ENCODE results near the gene RCBTB1. TPM values are rescaled to one million over a fixed set of nuclear protein-coding genes. Genes with fewer than 3 reads are reported as not detected.
A peak's percentile ranks its signal among the peaks of the same experiment; 100 is the strongest.

Gene RCBTB1
- polyA plus RNA-seq, 2 of the 4 experiments (the other 2 are of a cell fraction) = 11.9 to 20.7 TPM

DNA sequence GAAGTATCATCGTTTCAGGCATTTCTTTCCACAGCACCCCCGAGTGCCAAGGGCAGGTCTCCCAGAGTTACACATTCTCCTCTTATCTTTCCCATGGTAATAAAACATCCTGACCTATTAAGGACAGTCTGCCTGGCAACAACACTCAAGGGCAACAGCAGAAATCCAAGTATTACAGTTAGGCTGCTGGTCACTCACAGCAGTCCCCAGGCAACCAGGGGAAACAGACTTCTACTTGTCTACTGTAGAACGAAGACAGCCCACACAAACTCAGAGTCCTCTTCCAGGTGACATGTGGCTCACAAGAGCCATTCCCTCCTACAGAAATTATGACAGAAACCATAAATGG lies 24.3 kb downstream of the RCBTB1 start:
- Histone ChIP-seq H3K4me3 (no peak overlapping the region), H3K4me1 (peaks cover 14% of the 10 kb centered on the region), H3K9me3 (no peaks in the 10 kb centered on the region), H3K27ac (peak overlapping the region in 1 of 2 experiments; percentile 19; a peak in 1 of 6 replicates), H3K4me2 (0 out of 3 replicates have a peak overlapping the region, but pooled peaks have one; percentile 27)
- DNase-seq (ENCODE audit: low read depth in 1 of 2, low spot score in 1 of 2) = peak in 1 of 2 experiments; percentile 5
- WGBS (ENCODE audit: missing lambda C conversion rate) = 64% methylated on average over 3 of the region's 3 CpGs
- CTCF ChIA-PET = interaction anchor here (0.7 to 1.7 kb wide), 3 partner anchors 30 to 260 kb away, joined by 3 to 4 read pairs (median 3); no protein-coding TSS in a partner anchor
- FAIRE-seq = no peak
- TF ChIP-seq JUN (IDR thresholded peaks at IDR 0.05) = no peak
- TF ChIP-seq FOSL2 (IDR thresholded peaks at IDR 0.05) = no peak
- TF ChIP-seq FOSL2 (CRISPR knock-in tag; IDR thresholded peaks at IDR 0.05) = no peak
- TF ChIP-seq GATA3 (IDR thresholded peaks at IDR 0.05; ENCODE audit: borderline replicate concordance) = no peak
- TF ChIP-seq, protein P1, sequence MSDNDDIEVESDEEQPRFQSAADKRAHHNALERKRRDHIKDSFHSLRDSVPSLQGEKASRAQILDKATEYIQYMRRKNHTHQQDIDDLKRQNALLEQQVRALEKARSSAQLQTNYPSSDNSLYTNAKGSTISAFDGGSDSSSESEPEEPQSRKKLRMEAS (IDR thresholded peaks at IDR 0.05) = no peak
- no peak for TF ChIP-seq EP300 (IDR thresholded peaks at IDR 0.05)
- no peak for TF ChIP-seq HOXA7 (CRISPR knock-in tag; IDR thresholded peaks at IDR 0.05)
- TF ChIP-seq MAZ (IDR thresholded peaks at IDR 0.05; ENCODE audit: borderline replicate concordance, low read depth, low read length) = no peak
- no peak for TF ChIP-seq HDAC2 (IDR thresholded peaks at IDR 0.05)
- TF ChIP-seq ESRRA (IDR thresholded peaks at IDR 0.05; ENCODE audit: borderline replicate concordance, low read length) = no peak
- TF ChIP-seq, protein P2, sequence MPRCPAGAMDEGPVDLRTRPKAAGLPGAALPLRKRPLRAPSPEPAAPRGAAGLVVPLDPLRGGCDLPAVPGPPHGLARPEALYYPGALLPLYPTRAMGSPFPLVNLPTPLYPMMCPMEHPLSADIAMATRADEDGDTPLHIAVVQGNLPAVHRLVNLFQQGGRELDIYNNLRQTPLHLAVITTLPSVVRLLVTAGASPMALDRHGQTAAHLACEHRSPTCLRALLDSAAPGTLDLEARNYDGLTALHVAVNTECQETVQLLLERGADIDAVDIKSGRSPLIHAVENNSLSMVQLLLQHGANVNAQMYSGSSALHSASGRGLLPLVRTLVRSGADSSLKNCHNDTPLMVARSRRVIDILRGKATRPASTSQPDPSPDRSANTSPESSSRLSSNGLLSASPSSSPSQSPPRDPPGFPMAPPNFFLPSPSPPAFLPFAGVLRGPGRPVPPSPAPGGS (IDR thresholded peaks at IDR 0.05) = no peak
- POLR2A ChIA-PET = no interaction called here
- ATAC-seq = peak in 1 of 2 experiments; percentile 44; a peak in 2 of 6 replicates

DNA sequence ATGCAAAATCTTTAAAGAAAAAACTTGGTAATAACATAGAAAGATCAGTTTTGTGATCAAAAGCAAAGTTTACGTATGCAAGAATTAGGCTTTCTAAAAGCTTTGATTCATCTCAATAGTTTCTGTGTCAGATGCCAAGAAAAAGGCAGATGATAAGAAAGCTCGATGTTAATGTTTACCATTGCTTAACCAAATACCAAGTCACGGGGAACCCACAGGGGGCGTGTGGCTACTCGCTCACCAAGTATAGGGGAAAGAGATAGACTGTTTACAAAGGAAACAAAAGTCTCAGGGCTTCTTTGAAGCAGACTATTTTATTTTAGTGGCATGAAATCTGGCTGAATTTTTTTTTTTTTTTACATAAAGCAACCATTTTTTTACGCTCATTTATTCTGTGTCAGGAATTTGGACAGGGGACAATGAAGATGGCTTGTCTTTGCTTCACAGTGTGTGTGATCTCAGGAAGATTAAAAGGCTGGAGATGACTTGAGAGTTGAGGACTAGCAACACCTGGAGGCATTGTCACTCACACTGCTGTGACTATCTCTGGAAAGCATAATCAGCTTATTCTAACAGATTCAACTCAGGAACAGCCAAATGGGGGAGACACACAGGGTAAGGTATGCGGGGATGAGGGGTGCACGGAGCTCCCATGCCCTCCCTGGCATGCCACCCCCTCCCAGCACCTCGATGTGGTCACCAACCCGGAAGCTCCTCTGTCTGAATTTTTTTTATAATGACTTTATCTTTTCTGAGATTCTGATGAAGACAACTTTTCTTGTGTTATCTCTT lies 24.9 kb downstream of the RCBTB1 start:
- POLR2A ChIA-PET = no interaction called here
- ATAC-seq (peak; percentile 78 to 87; a peak in 5 of 6 replicates), FAIRE-seq (no peak), DNase-seq (ENCODE audit: low read depth in 1 of 2, low spot score in 1 of 2) (peak; percentile 9 to 29)
- WGBS (ENCODE audit: missing lambda C conversion rate) = 42% methylated on average over 10 of the region's 10 CpGs
- no peak overlapping the region for H3K4me3 ChIP-seq
- peak overlapping the region; percentile 27 for H3K4me2 ChIP-seq
- peak overlapping the region in 1 of 2 experiments; percentile 19; a peak in 1 of 6 replicates for H3K27ac ChIP-seq
- H3K4me1 ChIP-seq = peaks cover 14% of the 10 kb centered on the region
- TF ChIP-seq CHD2 (IDR thresholded peaks at IDR 0.05; ENCODE audit: low read length, partially characterized antibody) (no peak), RAD21 (conservative IDR thresholded peaks at IDR 0.05 in 1 of 2, IDR thresholded peaks at IDR 0.05 in 1 of 2) (no peak), HOXB13 (CRISPR knock-in tag; IDR thresholded peaks at IDR 0.05; ENCODE audit: low read depth) (no peak), RCOR1 (IDR thresholded peaks at IDR 0.05; ENCODE audit: low read depth, low read length) (no peak), MAFK (IDR thresholded peaks at IDR 0.05; ENCODE audit: partially characterized antibody) (no peak), FOSL2 (IDR thresholded peaks at IDR 0.05) (no peak), FOSL2 (CRISPR knock-in tag; IDR thresholded peaks at IDR 0.05) (no peak), NFE2L2 (conservative IDR thresholded peaks at IDR 0.05; ENCODE audit: low read length) (no peak), NR3C1 (IDR thresholded peaks at IDR 0.05) (no peak), SMC3 (IDR thresholded peaks at IDR 0.05) (no peak), MAZ (IDR thresholded peaks at IDR 0.05; ENCODE audit: borderline replicate concordance, low read depth, low read length) (no peak), CEBPB (IDR thresholded peaks at IDR 0.05) (peak in 1 of 2 experiments; percentile 5; a peak in 1 of 4 replicates), EHF (CRISPR knock-in tag; IDR thresholded peaks at IDR 0.05) (no peak)
- TF ChIP-seq, protein P1 (IDR thresholded peaks at IDR 0.05) = no peak
- TF ChIP-seq, protein P3, sequence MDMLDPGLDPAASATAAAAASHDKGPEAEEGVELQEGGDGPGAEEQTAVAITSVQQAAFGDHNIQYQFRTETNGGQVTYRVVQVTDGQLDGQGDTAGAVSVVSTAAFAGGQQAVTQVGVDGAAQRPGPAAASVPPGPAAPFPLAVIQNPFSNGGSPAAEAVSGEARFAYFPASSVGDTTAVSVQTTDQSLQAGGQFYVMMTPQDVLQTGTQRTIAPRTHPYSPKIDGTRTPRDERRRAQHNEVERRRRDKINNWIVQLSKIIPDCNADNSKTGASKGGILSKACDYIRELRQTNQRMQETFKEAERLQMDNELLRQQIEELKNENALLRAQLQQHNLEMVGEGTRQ (IDR thresholded peaks at IDR 0.05) = no peak
- TF ChIP-seq, protein P4, sequence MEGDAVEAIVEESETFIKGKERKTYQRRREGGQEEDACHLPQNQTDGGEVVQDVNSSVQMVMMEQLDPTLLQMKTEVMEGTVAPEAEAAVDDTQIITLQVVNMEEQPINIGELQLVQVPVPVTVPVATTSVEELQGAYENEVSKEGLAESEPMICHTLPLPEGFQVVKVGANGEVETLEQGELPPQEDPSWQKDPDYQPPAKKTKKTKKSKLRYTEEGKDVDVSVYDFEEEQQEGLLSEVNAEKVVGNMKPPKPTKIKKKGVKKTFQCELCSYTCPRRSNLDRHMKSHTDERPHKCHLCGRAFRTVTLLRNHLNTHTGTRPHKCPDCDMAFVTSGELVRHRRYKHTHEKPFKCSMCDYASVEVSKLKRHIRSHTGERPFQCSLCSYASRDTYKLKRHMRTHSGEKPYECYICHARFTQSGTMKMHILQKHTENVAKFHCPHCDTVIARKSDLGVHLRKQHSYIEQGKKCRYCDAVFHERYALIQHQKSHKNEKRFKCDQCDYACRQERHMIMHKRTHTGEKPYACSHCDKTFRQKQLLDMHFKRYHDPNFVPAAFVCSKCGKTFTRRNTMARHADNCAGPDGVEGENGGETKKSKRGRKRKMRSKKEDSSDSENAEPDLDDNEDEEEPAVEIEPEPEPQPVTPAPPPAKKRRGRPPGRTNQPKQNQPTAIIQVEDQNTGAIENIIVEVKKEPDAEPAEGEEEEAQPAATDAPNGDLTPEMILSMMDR (IDR thresholded peaks at IDR 0.05) = peak; percentile 18; the same call in 2 of the 3 replicates
- CTCF ChIA-PET = interaction anchor here (0.7 to 1.7 kb wide), 4 partner anchors 31 to 260 kb away, joined by 3 to 4 read pairs (median 4); no protein-coding TSS in a partner anchor
- H3K9me3 ChIP-seq = no peaks in the 10 kb centered on the region
